TTC549 (cell line): ENCODE measurements around the gene OTX2.

Source experiments
- FAIRE-seq: peaks from 2 replicates; lab custom pipeline; 2012; peaks lifted over from hg19 to GRCh38; lab: Jason Lieb, UNC

OTX2 gene

GRCh38 chr14:56796259-56796658, 14.0 kb downstream of the OTX2 start:
- no peak for FAIRE-seq

- no peak for FAIRE-seq
Measured at GRCh38 chr14:56795284-56795622, 15.0 kb downstream of the OTX2 start.

- no peak for FAIRE-seq
Measured at GRCh38 chr14:56794557-56795283, 15.6 kb downstream of the OTX2 start.

GRCh38 chr14:56794088-56794556, 16.2 kb downstream of the OTX2 start:
- no peak for FAIRE-seq

GRCh38 chr14:56789955-56790354, 20.3 kb downstream of the OTX2 start:
- no peak for FAIRE-seq

GRCh38 chr14:56787530-56787929, 22.7 kb downstream of the OTX2 start:
- no peak for FAIRE-seq

GRCh38 chr14:56782711-56783110, 27.6 kb downstream of the OTX2 start:
- no peak for FAIRE-seq

- no peak for FAIRE-seq
Measured at GRCh38 chr14:56774503-56774902, 35.8 kb downstream of the OTX2 start.

GRCh38 chr14:56770512-56770911, 39.8 kb downstream of the OTX2 start:
- FAIRE-seq: no peak

- FAIRE-seq: no peak
Measured at GRCh38 chr14:56760164-56760914, 49.9 kb downstream of the OTX2 start.

GRCh38 chr14:56759633-56760032, 50.6 kb downstream of the OTX2 start:
- no peak for FAIRE-seq

- FAIRE-seq: no peak
Measured at GRCh38 chr14:56759094-56759493, 51.2 kb downstream of the OTX2 start.

GRCh38 chr14:56754921-56755320, 55.4 kb downstream of the OTX2 start:
- FAIRE-seq: no peak

- FAIRE-seq: no peak
Measured at GRCh38 chr14:56753396-56753795, 56.9 kb downstream of the OTX2 start.

GRCh38 chr14:56752428-56752827, 57.9 kb downstream of the OTX2 start:
- FAIRE-seq: no peak

GRCh38 chr14:56751471-56751870, 58.8 kb downstream of the OTX2 start:
- FAIRE-seq: no peak
